Measurements from ENCODE around the gene ARHGEF17.

GRCh38 chr11:73315293-73316020 is 7.4 kb downstream of the ARHGEF17 start:
- TF ChIP-seq NBN (conservative IDR thresholded peaks at IDR 0.05) (no peak), CHD2 (IDR thresholded peaks at IDR 0.05; ENCODE audit: low read depth, low read length) (no peak), POLR2AphosphoS5 (IDR thresholded peaks at IDR 0.05; ENCODE audit: low read depth, low read length) (no peak), MAFK (conservative IDR thresholded peaks at IDR 0.05 in 1 of 2, IDR thresholded peaks at IDR 0.05 in 1 of 2; ENCODE audit: low read length in 2 of 2) (no peak), ZBTB10 (CRISPR knock-in tag; IDR thresholded peaks at IDR 0.05; ENCODE audit: borderline replicate concordance) (no peak), ATF2 (CRISPR knock-in tag; IDR thresholded peaks at IDR 0.05) (no peak), PCBP1 (IDR thresholded peaks at IDR 0.05; ENCODE audit: borderline replicate concordance, low read depth, low read length) (no peak), GMEB1 (CRISPR knock-in tag; IDR thresholded peaks at IDR 0.05; ENCODE audit: borderline replicate concordance) (no peak), CTCF (CRISPR knock-in tag; IDR thresholded peaks at IDR 0.05) (no peak), ZNF691 (CRISPR knock-in tag; IDR thresholded peaks at IDR 0.05; ENCODE audit: borderline replicate concordance, low read depth) (no peak), TAF1 (CRISPR knock-in tag; IDR thresholded peaks at IDR 0.05) (no peak), MYNN (CRISPR knock-in tag; IDR thresholded peaks at IDR 0.05; ENCODE audit: low read depth) (no peak)

Data from HepG2 (cell line).